Right forelimb (tissue), 1 donor: ENCODE measurements around the gene MAP9.
"Not testable (repeated sequence)": the region's sequence is repeated elsewhere in the genome, so short reads cannot be mapped to it uniquely, and the experiment has no call there.

Experiments used
- DNase-seq: peaks from one replicate; pipeline ENCODE4 v3.0.0-alpha.2; 2018

The MAP9 gene

DNA sequence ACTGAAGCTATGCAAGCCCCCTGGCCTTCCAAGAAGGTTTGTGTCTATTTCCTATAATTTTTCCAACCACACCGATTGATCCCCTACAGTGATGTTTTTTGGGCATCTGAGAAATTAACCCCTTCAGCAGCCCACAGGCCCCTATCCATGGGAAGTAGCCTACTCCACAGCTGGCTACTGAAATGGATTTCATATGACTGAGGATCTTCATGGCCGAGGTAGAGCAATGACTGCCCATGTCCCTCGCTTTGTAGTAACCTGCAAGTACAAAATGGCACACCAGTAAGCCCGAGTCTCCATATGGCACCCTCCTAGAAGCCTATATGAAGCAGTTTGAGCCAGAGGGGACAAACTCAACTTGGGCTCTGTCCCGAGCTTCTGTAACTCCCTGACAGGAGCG is 36.8 kb downstream of the MAP9 start:
- DNase-seq: no peak

DNA sequence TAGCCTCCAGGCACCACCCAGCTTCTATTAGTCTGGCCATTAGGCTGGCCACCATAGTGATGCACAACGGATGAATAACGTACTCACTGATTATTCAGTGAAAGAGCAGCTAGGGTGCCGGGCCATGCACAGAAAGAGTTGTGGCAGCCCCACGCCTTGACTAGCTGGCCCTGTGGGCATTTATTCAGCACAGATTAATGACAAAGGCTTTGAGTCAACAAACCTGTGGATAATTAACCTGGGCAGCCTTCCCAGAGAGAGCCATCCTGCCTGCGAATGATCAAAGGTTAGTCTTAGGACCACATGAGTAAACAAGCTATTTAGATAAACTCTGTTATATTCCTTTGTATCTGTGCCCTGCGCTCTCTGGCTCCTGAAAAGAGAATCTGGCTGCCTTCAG is 37.2 kb downstream of the MAP9 start:
- no peak for DNase-seq

DNA sequence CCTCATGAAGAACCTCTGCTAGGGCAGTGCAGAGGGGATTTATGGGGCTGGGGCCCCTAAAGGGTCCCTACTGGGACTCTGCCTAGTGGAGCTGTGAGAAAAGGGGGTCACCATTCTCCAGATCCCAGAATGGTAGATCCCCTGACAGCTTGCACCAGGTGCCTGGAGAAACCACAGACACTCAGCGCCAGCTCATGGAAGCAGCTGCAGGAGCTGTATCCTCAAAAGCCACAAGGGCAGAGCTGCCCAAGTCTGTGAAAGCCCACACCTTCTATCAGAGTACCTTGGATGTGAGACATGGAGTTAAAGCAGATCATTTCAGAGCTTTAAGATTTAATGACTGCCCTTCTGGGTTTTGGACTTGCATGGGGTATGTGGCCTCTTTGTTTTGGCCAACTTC is 38.6 kb downstream of the MAP9 start:
- DNase-seq: no peak

DNA sequence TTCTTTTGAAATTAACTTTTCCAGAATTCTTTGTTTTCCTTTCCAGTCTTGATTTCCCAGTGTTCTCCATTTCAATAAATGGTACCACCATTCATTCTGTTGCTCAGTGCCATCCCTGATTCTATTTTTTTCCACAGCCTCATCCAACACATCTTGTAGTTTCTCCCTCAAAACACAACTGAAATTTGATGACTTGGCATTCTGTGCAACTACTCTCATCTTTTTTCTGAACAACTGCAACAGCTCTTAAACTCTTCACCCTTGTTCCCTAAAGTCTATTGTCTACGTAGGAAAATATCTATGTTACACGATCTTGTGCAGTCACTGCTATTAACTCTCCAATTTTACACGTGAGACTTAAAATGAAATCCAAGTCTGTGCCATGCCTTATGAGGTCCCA is 40.5 kb downstream of the MAP9 start:
- DNase-seq: no peak

DNA sequence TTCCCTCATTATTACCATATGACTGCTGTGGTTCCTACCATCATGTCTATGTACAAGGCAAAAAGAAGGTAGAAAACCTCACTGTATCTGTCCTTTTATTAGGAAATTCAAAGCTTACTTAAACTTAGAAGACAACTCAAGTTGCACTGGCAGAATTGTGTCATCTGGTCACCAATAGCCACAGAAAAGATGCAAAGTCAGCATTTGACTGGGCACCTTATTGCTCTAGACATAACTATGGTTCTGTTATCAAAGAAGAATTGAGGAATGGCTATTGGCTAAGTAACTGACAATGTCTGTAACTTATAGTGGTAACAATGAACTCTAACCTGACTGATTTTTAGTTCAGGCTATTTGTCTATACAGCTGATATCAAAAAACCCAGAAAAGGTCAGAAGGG is 45.3 kb downstream of the MAP9 start:
- no peak for DNase-seq

DNA sequence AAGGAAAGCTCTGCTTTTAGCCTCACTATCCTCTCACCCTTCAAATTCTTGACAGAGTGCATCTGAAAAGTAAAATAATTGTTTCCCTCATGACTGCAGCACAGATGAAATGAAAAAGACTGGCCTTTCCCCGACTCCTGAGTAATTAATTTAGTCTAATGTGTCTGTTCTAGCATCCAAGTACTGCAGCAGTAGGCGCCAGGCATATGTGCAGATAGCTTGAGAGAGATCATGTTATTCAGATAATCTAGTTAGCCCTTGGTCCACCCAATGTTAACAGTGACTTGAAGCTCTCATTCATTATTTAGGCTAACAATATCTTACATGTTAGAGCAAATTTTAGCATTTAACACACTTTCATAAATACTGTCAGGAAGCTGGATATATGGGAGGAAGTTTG is 54.0 kb downstream of the MAP9 start:
- DNase-seq: no peak

DNA sequence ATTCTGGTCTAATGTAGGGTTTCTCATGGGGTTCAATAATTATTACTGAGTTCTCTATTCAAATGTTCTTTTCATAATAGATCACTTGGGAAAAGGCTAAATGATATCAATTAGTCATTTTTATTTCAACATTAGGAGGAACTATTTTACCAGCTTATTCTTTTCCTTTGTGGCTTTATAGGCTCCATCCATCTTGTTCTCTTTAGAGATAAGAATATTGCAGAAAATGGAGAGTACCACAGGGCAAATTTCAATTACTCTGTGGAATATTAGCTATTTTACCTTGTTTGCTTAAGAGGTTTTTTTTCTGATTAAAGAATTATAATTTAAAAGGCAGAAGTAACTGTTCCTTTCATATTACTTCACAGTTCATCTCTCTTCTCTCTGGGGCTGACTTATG is 55.8 kb downstream of the MAP9 start:
- no peak for DNase-seq

DNA sequence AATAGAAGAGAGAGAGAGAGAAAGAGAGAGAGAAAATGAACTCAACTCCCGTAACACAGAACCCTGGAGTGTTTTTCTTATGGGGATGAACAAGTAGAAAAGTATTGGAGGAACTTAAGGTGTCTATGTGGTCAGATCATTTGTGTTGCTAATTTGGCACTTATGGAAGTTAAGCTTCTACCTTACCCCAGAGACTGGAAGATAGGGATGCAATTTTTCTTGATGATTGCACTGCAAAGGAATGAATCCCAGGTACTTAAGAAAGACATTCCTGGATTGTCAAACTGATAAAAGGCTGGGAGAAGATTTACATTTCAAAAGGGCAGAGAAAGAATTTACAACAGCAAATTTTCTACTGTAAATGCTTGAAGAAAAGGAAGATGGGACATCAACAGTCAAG is 57.2 kb downstream of the MAP9 start:
- no peak for DNase-seq

DNA sequence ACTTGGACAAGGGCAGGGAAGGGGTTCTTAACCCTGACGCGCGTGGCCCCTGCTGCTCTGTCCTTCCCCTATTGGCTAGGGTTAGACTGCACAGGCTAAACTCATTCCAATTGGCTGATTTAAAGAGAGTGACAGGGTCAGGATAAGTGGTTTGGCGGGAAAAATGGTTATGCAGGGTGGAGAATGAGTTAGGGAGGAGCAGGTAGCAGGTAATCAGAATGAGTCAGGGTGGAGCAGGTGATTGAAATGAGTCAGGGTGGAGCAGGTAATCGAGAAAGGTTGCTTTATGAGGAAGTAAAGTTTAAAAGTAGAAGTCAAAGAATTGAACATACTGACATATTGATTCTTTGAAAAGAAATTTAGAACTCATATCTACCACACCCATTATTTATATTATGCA is 64.7 kb downstream of the MAP9 start:
- not testable (repeated sequence) for DNase-seq

DNA sequence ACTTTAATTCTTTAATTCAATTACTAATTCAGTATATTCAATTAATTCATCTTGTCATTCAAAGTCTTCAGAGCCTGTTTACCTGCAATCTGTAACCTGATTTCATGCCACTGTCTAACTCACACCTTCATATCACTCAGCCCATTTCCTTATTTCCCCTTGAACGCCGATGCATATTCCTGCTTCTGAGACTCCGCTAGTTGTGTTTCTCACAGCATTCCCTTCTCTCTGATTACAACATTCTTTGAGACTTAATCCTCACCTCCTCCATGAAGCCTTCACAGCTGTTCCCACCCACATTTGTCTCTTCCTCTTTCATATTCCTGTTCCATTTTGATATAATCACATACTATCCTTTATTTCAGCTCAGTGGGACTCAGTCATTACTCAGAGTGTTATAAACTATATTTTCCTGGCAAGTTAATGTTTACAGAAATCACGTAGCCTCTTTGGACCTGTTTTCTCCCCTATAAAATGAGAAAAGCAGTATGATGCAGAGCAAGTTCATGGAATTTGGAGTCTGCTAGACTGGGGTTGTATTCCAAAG is 69.0 kb downstream of the MAP9 start:
- DNase-seq: no peak

DNA sequence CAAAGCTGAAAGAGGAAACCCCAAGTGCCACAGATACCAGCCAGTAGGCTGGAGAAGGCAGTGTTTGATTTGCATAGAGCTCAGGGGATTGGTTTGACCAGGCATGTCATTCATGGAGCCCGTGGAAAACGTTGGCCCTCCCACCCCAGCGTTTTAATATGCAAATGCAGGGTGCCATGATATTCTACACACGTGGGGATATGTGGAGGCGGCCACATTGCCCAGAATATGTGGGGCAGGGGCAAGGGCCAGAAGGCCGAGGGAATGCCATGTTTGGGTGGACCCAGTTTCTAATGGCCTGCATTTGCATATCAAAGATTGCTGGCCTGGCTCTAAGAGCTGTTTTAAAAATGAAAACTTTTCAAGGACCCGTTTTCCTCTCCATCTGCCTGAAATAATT is 71.1 kb downstream of the MAP9 start:
- DNase-seq: no peak

DNA sequence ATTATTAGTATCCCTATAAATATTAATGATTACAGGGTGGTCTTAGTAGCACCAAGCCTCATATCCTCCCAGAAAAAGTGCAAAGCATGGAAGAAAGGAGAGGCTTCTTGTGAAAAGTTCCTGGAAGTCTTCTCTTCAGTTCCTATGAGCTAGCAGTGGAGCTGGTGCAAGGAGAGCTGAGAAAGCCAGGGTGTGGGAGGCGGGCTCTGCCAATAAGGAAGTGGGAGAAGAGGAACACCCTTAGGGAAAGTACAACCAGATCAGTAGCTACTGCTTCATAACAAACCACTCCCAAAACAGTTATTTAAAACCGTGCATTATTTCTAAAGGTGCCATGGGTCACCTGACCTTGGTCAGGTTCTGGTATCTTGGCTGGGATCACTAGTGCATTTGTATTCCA is 72.4 kb downstream of the MAP9 start:
- DNase-seq: no peak

DNA sequence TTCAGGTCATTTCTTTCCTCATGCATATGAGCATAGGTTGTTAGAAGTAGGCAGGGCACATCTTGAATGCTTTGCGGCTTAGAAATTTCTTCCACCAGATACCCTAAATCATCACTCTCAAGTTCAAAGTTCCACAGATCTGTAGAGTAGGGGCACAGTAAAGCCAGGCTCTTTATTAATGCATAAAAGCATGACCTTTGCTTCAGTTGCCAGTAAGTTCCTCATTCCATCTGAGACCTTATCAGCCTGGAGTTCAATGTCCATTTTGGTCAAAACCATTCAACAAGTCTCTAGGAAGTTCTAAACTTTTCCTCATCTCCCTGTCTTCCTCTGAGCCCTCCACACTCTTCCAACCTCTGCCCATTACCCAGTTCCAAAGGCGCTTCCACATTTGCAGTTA is 77.7 kb downstream of the MAP9 start:
- DNase-seq: no peak
